ENCODE results near the gene CD96.

CD96 gene

DNA sequence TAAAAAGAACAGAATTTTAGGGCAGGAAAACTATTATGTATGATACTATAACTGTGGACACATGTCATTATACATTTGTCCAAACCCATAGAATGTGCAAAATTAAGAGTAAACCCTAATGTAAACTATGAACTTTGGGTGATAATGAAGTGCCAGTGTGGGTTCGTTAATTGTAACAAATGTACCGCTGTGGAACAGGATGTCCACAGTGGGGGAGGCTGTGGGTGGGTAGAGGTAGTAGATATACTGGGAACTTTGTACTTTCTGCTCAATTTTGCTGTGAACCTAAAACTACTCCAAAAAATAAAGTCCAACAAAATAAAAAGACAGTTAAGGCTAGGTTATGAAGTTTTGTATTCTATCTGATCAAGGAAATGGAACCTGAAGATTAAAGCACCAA lies 24.8 kb downstream of the CD96 start:
- DNase-seq (ENCODE audit: low spot score), result no peak

GRCh38 chr3:111568355-111568754 lies 26.4 kb downstream of the CD96 start:
- DNase-seq (ENCODE audit: low spot score), result no peak

- DNase-seq (ENCODE audit: low spot score), result no peak
These were observed 26.9 kb downstream of the CD96 start for GRCh38 chr3:111568911-111569310.

- DNase-seq (ENCODE audit: low spot score), result no peak
These were observed 28.5 kb downstream of the CD96 start for GRCh38 chr3:111570404-111571030.

- DNase-seq (ENCODE audit: low spot score), result no peak
These were observed 29.3 kb downstream of the CD96 start for GRCh38 chr3:111571282-111571681.

- no peak for DNase-seq (ENCODE audit: low spot score)
These were observed 30.0 kb downstream of the CD96 start for GRCh38 chr3:111571907-111572460.

DNA sequence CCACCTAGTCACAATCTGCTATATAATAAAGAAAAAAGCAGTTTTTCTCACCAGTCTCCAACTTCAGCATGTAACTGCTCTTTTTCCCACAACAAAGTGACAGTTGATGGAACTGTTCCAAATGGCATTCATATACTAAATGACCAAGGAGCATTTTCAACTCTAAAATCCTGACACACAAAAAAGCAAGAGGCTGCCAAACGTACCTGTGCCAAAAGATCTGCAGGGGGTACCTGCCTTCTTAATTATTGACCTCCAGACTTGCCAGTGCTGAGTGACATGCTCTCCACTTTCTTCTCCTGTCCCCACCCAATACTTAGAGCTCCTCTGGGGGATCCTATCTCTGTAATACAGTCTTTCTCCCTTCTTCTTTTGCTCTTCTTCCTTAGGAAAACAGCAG lies 35.1 kb downstream of the CD96 start:
- DNase-seq (ENCODE audit: low spot score), result no peak

DNA sequence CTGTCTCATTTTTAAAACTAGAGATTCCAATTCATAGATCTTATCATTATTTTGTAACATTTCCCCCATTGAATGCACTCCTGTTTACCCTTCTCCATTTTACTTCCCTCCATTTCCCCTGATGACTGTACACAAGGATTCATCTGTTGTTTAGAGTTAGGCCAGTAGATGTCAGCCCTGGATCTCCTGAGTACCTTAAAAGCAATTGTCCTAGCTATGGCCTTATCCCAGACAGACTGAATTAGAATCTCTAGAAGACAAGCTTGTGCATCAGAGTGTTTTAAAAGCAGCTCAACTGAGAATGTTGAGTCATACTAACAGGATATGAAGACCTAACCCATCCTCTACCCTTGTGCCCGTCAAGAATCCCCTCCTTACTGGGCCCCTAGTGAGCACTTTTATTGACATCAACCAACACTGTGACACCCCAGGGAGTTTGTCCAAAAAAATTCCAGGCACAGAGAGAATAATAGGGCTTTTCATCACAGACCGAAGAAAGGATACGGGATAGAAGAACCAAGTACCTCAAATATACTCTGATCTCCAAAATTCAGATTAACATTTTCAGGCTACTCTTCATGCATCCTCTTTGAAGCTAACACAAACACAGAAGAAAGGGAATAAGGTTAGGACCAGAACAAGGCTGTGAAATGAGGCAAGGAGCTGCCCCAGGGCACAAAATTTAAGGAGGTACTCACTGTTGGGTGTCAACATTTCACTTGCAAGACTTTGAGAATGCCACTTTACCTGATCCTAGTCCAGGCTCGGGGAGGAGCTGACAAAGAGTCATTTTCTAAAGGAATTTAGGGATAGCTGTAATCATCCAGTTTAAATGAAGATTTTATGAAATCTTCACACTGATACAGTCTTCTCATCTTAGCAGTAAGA lies 36.0 kb downstream of the CD96 start:
- DNase-seq (ENCODE audit: low spot score), result no peak

- DNase-seq (ENCODE audit: low spot score), result no peak
These were observed 36.9 kb downstream of the CD96 start for GRCh38 chr3:111578867-111579266.

DNA sequence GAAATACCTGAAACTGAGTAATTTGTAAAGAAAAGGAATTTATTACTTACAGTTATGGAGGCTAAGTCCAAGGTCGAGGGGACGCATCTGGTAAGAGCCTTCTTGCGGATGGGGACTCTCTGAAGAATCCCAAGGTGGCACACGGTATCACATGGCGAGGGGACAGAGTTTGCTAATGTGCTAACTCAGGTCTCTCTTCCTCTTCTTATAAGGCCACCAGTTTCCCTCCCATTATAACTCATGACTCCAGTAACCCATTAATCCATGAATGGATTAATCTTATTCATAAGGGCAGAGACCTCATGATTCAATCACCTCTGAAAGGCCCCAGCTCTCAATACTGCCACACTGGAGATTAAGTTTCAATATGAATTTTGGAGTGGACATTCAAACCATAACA lies 37.5 kb downstream of the CD96 start:
- no peak for DNase-seq (ENCODE audit: low spot score)

DNA sequence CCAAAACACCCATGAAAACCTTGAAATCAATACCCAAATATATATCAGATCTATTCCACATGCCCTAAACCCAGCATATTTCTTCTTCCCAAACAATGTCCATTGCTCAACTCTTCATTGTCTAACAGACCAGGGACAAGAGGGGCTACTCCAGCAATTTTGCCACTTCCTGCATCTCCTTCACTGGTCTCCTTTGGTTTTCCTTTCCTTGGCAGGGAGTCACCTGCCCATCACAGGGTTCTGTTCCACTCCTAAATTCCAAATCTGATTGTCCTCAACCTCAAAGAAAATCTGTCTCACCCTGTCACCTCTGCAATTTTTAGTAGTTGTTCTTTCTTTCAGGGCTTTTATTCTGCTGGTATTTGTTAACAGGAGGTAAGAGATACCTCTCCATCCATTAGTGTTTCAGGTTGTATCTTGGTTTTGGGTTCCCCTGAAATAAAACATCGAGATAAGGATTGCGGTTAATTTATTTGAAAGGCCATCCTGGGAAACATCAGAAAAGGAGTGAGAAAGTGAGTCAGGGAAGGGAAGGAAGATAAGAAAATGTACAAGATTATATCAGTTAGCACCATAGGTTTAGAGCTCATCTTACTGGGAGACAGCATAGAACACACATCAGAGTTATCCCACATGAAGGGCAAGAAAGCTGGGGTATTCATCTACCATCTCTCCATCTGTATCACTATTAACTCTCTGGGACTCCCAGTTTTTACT lies 39.6 kb downstream of the CD96 start:
- no peak for DNase-seq (ENCODE audit: low spot score)

DNA sequence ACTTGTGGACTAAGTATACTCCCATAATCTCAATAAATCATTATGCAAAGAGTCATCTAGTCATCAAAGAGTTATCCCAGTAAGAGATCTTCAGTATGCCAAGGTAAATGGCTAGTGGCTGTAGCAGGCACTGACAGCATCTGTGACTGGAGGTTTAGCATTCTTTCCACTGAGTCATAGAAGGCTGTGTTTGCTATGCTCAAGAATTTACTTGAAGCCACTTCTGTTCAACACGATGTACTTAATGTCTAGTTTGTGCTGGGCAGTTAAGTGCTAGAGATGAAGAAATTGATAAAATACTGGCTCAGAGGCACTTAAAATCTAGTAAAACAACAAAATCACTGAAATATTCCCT lies 40.1 kb downstream of the CD96 start:
- no peak for DNase-seq (ENCODE audit: low spot score)

DNA sequence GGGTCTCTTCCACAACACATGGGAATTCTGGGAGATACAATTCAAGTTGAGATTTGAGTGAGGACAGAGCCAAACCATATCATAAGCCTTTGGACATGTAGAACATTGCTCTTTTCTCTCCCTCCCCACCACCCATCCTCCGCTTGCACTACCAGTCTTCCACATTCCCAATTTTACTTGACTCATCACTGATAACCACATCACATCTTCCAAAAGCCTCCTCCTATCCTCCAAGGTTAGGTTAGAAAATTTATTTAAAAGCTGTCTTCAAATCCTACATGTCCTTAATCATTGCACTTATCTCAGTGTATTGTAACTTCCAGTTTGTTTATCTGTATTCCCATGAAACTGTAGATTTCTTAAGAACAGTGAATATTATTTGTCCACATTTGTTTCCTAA lies 42.7 kb downstream of the CD96 start:
- no peak for DNase-seq (ENCODE audit: low spot score)

DNA sequence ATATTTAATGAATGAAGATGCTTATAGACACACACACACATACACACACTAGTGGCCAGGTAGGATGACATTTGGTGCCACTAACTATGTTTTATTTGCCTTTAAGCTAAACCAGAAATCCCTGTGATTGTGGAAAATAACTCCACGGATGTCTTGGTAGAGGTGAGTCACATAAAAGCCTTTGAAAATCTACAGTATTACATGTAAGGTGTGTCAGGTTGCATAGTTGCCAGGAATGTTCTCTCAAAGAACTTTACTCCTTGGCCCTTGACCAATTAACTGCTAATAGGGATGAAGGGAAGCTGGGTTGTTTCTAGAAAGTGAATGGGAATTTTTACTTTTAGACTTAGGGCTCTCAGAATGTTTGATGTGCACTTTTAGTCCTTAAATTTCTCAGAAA lies 43.2 kb downstream of the CD96 start:
- no peak for DNase-seq (ENCODE audit: low spot score)

- DNase-seq (ENCODE audit: low spot score), result no peak
These were observed 46.5 kb downstream of the CD96 start for GRCh38 chr3:111588527-111588926.

GRCh38 chr3:111589303-111590142 lies 47.5 kb downstream of the CD96 start:
- DNase-seq (ENCODE audit: low spot score), result no peak

- no peak for DNase-seq (ENCODE audit: low spot score)
These were observed 48.1 kb downstream of the CD96 start for GRCh38 chr3:111590143-111590491.

GRCh38 chr3:111591555-111591954 lies 49.6 kb downstream of the CD96 start:
- DNase-seq (ENCODE audit: low spot score), result no peak

GRCh38 chr3:111592143-111592542 lies 50.1 kb downstream of the CD96 start:
- DNase-seq (ENCODE audit: low spot score), result no peak

DNA sequence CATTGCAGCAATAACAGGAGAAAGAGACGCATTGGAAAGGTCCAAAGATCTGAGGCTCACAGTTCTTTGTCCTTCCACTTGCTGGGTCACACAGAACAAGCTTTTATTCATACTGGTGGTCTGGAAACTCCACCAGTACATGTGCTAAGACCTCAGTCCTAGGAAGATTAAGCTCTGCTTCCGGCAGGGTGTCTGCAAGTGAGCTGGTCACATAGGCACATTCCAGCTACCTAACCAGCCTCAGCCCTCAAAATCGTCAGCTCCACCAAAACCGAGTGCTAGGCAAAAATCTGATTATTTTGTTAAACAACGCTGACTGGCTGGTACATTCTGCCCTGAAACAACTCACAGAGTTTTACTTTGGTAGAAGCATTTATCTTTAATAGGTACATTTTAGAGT lies 50.9 kb downstream of the CD96 start:
- no peak for DNase-seq (ENCODE audit: low spot score)

- DNase-seq (ENCODE audit: low spot score), result no peak
These were observed 51.7 kb downstream of the CD96 start for GRCh38 chr3:111593666-111594065.

DNA sequence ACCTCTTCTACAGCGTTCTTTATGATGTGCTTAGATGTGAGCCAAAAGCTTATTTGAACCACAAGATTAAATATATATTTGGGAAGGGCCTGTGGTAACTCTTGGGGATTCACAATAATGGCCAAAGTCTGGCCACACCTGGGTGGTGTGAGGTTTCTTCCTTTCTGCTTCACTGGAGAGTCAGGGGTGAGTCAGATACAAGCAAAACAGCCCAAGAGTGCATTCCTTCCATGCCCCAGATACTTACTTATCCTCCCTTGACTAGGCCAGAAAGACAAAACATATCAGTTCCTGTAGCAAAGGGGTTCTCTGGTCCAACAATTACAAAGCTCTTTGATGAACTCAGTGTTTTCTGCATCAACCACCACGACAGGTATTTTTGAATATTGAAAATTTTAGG lies 52.2 kb downstream of the CD96 start:
- no peak for DNase-seq (ENCODE audit: low spot score)
